ENCODE data around the gene PRR12.
A peak's percentile ranks its signal among the peaks of the same experiment; 100 is the strongest.

PRR12 gene

GRCh38 chr19:49564616-49565045 lies 26.4 kb upstream of the PRR12 start:
- H3K4me3 ChIP-seq (ENCODE audit: low read depth, low read length): no peak overlapping the region
- TF ChIP-seq CTCF (IDR thresholded peaks at IDR 0.05; ENCODE audit: borderline replicate concordance, insufficient read depth, low read depth, low read length): no peak

- TF ChIP-seq CTCF (IDR thresholded peaks at IDR 0.05; ENCODE audit: borderline replicate concordance, insufficient read depth, low read depth, low read length): no peak
- no peak overlapping the region for H3K4me3 ChIP-seq (ENCODE audit: low read depth, low read length)
Measured at GRCh38 chr19:49565261-49565660, 25.7 kb upstream of the PRR12 start.

GRCh38 chr19:49566302-49566701 lies 24.7 kb upstream of the PRR12 start:
- TF ChIP-seq CTCF (IDR thresholded peaks at IDR 0.05; ENCODE audit: borderline replicate concordance, insufficient read depth, low read depth, low read length): no peak
- H3K4me3 ChIP-seq (ENCODE audit: low read depth, low read length): no peak overlapping the region

- no peak overlapping the region for H3K4me3 ChIP-seq (ENCODE audit: low read depth, low read length)
- TF ChIP-seq CTCF (IDR thresholded peaks at IDR 0.05; ENCODE audit: borderline replicate concordance, insufficient read depth, low read depth, low read length): no peak
Measured at GRCh38 chr19:49567861-49568441, 23.0 kb upstream of the PRR12 start.

- H3K4me3 ChIP-seq (ENCODE audit: low read depth, low read length): no peak overlapping the region
- TF ChIP-seq CTCF (IDR thresholded peaks at IDR 0.05; ENCODE audit: borderline replicate concordance, insufficient read depth, low read depth, low read length): peak; percentile 89
Measured at GRCh38 chr19:49570138-49570856, 20.7 kb upstream of the PRR12 start.

GRCh38 chr19:49570997-49571676 lies 19.8 kb upstream of the PRR12 start:
- no peak for TF ChIP-seq CTCF (IDR thresholded peaks at IDR 0.05; ENCODE audit: borderline replicate concordance, insufficient read depth, low read depth, low read length)

More at GRCh38 chr19:49570997-49571676, 19.8 kb upstream of the PRR12 start:
- H3K4me3 ChIP-seq (ENCODE audit: low read depth, low read length): no peak overlapping the region
